Fibroblast of pulmonary artery (primary cell): ENCODE results near the gene FAM124A.

Experiments used
- DNase-seq: peaks from one replicate; pipeline ENCODE4 v3.0.0-alpha.2; 2010; ENCODE audit warnings: low read depth
- H3K4me3 ChIP-seq: replicated peaks from 2 replicates; pipeline ENCODE4 v1.5.1; 2011; ENCODE audit warnings: low read depth, mild to moderate bottlenecking, control low read depth, low read length, moderate library complexity
- TF ChIP-seq, protein P1 (sequence below): IDR thresholded peaks from 2 replicates; pipeline ENCODE4 v1.5.1; 2011; ENCODE audit warnings: mild to moderate bottlenecking, control low read depth, low read length, inconsistent platforms; ENCODE audit errors: missing control alignments

FAM124A gene, protein sequence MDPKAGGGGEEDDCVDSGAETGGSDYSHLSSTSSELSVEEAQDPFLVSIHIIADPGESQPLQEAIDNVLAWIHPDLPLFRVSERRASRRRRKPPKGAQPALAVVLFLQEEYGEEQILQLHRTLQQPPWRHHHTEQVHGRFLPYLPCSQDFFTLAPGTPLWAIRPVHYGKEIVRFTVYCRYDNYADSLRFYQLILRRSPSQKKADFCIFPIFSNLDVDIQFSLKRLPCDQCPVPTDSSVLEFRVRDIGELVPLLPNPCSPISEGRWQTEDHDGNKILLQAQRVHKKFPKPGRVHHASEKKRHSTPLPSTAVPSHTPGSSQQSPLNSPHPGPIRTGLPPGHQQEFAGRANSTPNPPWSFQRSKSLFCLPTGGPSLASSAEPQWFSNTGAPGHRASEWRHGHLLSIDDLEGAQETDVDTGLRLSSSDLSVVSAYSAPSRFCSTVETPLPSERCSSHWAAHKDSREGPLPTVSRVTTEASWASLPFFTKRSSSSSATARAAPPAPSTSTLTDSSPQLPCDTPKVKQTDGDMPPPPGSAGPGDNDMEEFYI

DNA sequence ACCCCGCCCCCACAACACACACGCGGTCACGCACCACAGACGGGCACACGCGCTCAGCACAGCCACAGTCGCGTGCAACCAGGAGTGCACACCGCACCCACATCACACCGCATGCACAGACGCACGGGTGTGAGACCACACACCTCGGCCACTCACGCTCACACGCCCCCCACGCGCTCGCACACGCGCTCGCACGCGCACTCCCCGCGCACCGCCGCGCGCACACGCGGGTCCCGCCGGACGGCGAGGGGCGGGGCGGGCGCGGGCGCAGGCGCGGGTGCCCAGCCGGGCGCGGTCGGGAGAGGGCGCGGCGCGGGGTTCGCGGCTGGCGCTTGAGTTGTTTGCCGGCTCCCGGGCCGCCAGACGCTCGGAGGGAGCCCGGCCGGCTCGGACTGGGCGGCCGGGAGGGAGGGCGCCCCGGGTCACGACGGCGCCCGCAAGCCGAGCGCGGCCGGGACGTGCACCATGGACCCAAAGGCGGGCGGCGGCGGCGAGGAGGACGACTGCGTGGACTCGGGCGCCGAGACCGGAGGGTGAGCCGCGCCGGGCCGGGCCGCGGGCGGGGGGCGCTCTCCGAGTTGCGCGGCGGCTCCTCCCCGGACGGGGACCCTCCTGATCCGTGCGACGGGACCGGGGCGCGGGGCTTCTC lies at the start of gene FAM124A:
TSS of gene FAM124A (plus strand) at position 362 of the 649 bp plus-strand sequence. CDS start at position 466, 104 bp downstream.
- H3K4me3 ChIP-seq: peak within 1 kb of the TSS; percentile 61
- no peak for DNase-seq
- TF ChIP-seq, protein P1, sequence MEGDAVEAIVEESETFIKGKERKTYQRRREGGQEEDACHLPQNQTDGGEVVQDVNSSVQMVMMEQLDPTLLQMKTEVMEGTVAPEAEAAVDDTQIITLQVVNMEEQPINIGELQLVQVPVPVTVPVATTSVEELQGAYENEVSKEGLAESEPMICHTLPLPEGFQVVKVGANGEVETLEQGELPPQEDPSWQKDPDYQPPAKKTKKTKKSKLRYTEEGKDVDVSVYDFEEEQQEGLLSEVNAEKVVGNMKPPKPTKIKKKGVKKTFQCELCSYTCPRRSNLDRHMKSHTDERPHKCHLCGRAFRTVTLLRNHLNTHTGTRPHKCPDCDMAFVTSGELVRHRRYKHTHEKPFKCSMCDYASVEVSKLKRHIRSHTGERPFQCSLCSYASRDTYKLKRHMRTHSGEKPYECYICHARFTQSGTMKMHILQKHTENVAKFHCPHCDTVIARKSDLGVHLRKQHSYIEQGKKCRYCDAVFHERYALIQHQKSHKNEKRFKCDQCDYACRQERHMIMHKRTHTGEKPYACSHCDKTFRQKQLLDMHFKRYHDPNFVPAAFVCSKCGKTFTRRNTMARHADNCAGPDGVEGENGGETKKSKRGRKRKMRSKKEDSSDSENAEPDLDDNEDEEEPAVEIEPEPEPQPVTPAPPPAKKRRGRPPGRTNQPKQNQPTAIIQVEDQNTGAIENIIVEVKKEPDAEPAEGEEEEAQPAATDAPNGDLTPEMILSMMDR: no peak

DNA sequence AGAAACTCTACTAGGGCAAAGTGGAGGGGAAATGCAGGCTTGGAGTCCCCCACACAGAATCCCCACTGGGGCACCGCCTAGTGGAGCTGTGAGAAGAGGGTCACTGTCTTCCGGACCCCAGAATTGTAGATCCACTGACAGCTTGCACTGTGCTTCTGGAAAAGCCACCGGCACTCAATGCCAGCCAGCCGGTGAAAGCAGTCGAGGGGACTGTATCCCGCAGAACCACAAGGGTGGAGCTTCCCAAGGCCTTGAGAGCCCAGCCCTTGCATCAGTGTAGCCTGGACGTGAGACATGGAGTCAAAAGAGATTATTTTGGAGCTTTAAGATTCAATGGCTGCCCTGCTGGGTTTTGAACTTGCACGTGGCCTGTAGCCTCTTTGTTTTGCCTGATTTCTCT lies 47.2 kb upstream of the FAM124A start:
- no peak for DNase-seq
- TF ChIP-seq, protein P1: no peak
- H3K4me3 ChIP-seq: no peak overlapping the region

DNA sequence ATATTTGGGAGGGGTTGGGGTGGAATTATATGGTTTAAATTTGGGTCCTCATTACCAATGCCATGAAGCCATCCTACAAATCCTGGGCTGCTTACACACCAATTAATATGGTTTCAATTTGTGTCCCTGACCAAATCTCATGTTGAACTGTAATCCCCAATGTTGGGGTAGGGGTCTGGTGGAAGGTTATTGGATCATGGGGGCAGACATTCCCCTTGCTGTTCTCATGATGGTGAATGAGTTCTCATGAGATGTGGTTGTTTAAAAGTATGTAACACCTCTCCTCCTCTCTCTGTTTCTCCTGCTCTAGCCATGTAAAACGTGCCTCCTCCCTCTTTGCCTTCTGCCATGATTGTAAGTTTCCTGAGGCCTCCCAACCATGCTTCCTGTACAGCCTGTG lies 46.6 kb upstream of the FAM124A start:
- no peak overlapping the region for H3K4me3 ChIP-seq
- DNase-seq: no peak
- TF ChIP-seq, protein P1: no peak

DNA sequence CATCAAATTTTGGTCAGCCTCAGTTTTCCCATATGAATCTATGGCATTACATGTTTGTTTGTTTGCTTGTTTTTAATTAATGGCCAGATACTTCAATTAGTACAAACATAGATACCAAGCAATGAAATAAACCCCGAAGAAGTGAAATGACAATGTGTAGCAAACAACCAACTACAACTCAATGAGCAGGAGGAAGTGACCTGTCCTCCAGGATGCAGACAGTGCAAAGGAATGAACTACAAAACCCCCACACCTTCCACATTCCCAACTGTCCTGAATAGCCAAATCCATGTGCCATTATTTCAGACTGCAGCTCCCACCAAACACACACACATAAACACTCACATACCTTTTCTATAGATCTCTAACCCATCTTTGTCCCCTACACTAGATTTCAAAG lies 45.0 kb upstream of the FAM124A start:
- no peak for DNase-seq
- TF ChIP-seq, protein P1: no peak
- H3K4me3 ChIP-seq: no peak overlapping the region

DNA sequence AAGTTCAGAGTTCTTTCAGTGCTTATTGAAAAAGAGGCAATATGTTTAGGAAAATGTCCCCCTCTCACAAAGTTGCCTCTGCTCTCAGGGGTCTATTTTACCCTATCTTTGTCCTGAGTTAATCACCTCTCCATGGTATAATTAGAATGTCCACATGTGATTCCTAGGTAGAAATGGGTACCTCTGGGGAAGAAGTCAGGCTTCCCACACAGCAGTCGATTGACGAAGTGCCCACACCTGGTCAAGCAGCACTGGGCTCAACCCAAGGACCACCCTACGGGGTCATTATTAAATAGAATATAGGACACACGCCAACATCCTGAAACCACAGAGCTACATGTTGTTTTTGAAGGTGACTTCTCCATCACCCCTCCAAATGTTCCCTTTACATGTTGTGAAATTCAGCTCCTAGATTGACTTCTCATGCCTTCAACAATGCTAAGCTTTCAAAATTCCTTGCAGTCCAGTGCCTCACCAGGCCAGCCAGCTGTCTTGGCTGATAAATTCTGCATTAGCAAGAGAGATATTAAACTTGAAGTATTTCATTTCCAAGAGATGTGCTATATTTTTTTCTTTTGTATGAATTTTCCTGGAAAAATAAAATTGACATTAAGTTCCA lies 43.6 kb upstream of the FAM124A start:
- DNase-seq: no peak
- TF ChIP-seq, protein P1: no peak
- no peak overlapping the region for H3K4me3 ChIP-seq

DNA sequence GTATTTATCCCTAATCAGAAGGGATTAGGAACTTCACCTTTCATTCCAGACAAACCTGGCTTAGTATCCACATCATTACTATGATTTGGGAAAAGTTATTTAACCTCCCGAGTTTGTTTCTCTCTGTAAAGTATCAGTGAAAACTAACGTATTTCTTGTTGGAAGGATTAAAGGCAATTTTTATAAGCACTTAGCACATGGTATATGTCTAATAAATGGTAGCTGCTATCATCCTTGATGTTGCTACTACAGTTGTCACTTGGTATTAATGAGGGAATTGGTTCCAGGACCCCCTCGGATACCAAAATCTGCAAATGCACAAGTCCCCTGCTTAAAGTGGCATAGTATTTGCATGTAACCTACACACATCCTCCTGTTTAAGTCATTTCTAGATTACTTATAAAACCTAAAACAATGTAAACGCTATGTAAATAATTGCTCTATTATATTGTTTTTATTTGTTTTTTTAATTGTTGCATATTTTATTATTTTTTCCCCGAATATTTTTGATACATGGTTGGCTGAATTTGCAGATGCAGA lies 42.7 kb upstream of the FAM124A start:
- H3K4me3 ChIP-seq: no peak overlapping the region
- DNase-seq: no peak
- TF ChIP-seq, protein P1: no peak
